Upper lobe of right lung (tissue), 1 donor: ENCODE measurements around the gene DHX15. TPM values are rescaled to one million over a fixed set of nuclear protein-coding genes. Genes with fewer than 3 reads are reported as not detected.

ENCODE experiments used
- ATAC-seq: fragments of 200-7000 bp; cut with Tn5 transposase; one replicate; pipeline ENCODE4 v1.9.1; 2020; ENCODE audit warnings: mild to moderate bottlenecking, moderate library complexity
- DNase-seq: peaks from one replicate; pipeline ENCODE4 v3.0.0-alpha.2; 2020
- H3K27ac ChIP-seq: fragments of 200-600 bp; one replicate; pipeline ENCODE4 v1.8.0; 2022
- H3K27me3 ChIP-seq: fragments of 200-600 bp; one replicate; pipeline ENCODE4 v1.8.0; 2022; ENCODE audit warnings: mild to moderate bottlenecking
- H3K36me3 ChIP-seq: fragments of 200-600 bp; one replicate; pipeline ENCODE4 v1.8.0; 2022
- H3K4me1 ChIP-seq: fragments of 200-600 bp; one replicate; pipeline ENCODE4 v1.8.0; 2022
- H3K4me3 ChIP-seq: fragments of 200-600 bp; one replicate; pipeline ENCODE4 v1.8.0; 2022; ENCODE audit warnings: mild to moderate bottlenecking
- H3K9me3 ChIP-seq: fragments of 200-600 bp; one replicate; pipeline ENCODE4 v1.8.0; 2022
- CTCF ChIP-seq: fragments of 200-600 bp; IDR thresholded peaks from one replicate; pipeline ENCODE4 v1.8.0; 2022; ENCODE audit warnings: antibody characterized with exemption
- intact Hi-C: fragments of 100-400 bp; cut with DNase I; formaldehyde crosslinking; loops from one replicate; pipeline ENCODE4 v1.11.0; 2022
- total RNA-seq: library from RNA; stranded (reverse); fragmentation: NEBNext Ultra II Directional; extraction: Animal tissue kit (Norgen Biotek cat#: 25700); gene quantifications from one replicate; pipeline ENCODE4 v1.2.1, GENCODE V29; 2021
- donor health status: DM: no; HTN: yes; CAD: no; lungs with severe emphysema.

DHX15 gene
- total RNA-seq, 1 donor from 2014 or later: 101 TPM

GRCh38 chr4:24551492-24552289 lies 32.7 kb downstream of the DHX15 start:
- TF ChIP-seq CTCF: peak; percentile 47
- Histone ChIP-seq H3K9me3 (no peaks in the 10 kb centered on the region), H3K27ac (no peak overlapping the region), H3K36me3 (peaks cover 61% of the 10 kb centered on the region), H3K27me3 (no peaks in the 10 kb centered on the region), H3K4me3 (no peak overlapping the region), H3K4me1 (no peaks in the 10 kb centered on the region)
- DNase-seq (no peak), ATAC-seq (no peak)
- intact Hi-C loops: no loop called here

- peaks cover 6% of the 10 kb centered on the region for H3K4me1 ChIP-seq
- intact Hi-C loops: no loop called here
- H3K27me3 ChIP-seq: no peaks in the 10 kb centered on the region
- no peaks in the 10 kb centered on the region for H3K9me3 ChIP-seq
- H3K4me3 ChIP-seq: no peak overlapping the region
- ATAC-seq (no peak), DNase-seq (no peak)
- H3K27ac ChIP-seq: no peak overlapping the region
- H3K36me3 ChIP-seq: peaks cover 57% of the 10 kb centered on the region
- no peak for TF ChIP-seq CTCF
Measured at GRCh38 chr4:24550441-24551175, 33.7 kb downstream of the DHX15 start.

- Histone ChIP-seq H3K4me1 (peaks cover 9% of the 10 kb centered on the region), H3K9me3 (no peaks in the 10 kb centered on the region), H3K27ac (no peak overlapping the region), H3K27me3 (no peaks in the 10 kb centered on the region), H3K36me3 (peaks cover 41% of the 10 kb centered on the region), H3K4me3 (no peak overlapping the region)
- ATAC-seq: no peak
- DNase-seq: no peak
- intact Hi-C loops: no loop called here
- no peak for TF ChIP-seq CTCF
Measured at GRCh38 chr4:24547979-24548378, 36.4 kb downstream of the DHX15 start.

DNA sequence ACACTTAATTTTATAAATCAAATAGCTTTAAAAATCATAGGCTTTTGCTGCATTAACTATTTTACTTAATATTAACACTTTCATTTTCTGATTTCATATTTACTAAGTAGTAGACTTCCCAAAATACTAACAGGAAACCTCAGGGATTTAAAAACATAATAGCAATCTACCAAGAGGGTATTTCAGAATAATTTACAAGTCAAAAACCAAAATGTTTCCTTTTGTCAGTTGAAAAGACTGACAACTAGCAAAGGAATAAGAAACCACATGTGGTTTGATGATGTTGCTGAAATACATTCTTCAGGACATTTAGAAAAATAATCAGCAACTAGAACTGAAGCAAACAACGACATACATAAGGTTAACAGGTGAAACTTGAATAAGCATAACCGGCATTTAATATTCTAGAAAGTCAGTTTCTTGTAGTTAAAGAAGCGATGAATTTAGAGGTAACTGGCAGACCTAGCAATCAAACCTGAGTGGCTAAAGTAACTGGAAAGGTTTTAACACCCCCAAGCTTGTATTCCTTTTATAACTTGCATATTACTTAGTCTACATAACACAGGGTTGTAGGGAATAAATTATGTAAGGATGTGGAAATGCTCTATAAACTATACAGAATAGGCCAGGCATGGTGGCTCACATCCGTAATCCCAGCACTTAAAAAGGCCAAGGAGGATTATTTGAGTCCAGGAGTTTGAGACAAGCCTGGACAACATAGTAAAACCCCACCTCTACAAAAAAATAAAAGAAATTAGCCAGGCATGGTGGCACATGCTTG lies 40.0 kb downstream of the DHX15 start:
- no peak for DNase-seq
- Histone ChIP-seq H3K27ac (no peak overlapping the region), H3K27me3 (no peaks in the 10 kb centered on the region), H3K4me1 (peaks cover 9% of the 10 kb centered on the region), H3K36me3 (peaks cover 67% of the 10 kb centered on the region), H3K9me3 (no peaks in the 10 kb centered on the region), H3K4me3 (no peak overlapping the region)
- no peak for TF ChIP-seq CTCF
- intact Hi-C loops: no loop called here
- ATAC-seq: no peak

- intact Hi-C loops: no loop called here
- Histone ChIP-seq H3K27me3 (no peaks in the 10 kb centered on the region), H3K4me1 (peaks cover 6% of the 10 kb centered on the region), H3K36me3 (peaks cover 85% of the 10 kb centered on the region), H3K27ac (no peak overlapping the region), H3K4me3 (no peak overlapping the region), H3K9me3 (no peaks in the 10 kb centered on the region)
- DNase-seq: peak; percentile 27
- no peak for ATAC-seq
- no peak for TF ChIP-seq CTCF
Measured at GRCh38 chr4:24537025-24537424, 47.3 kb downstream of the DHX15 start.
